Kidney glomerular epithelial cell (primary cell): ENCODE data around the gene TMEM132E.

Experiments used
- DNase-seq: peaks from one replicate; lab custom pipeline; 2025; lab: John Stamatoyannopoulos, UW

TMEM132E gene

GRCh38 chr17:34634551-34635160 is 55.3 kb downstream of the TMEM132E start:
- DNase-seq: no peak

- no peak for DNase-seq
These were observed 56.5 kb downstream of the TMEM132E start for GRCh38 chr17:34635876-34636275.

- no peak for DNase-seq
These were observed 57.7 kb downstream of the TMEM132E start for GRCh38 chr17:34637041-34637547.

- DNase-seq: peak; percentile 4
These were observed 58.5 kb downstream of the TMEM132E start for GRCh38 chr17:34637548-34638525.

GRCh38 chr17:34638526-34639260 is 59.3 kb downstream of the TMEM132E start:
- DNase-seq: no peak

- DNase-seq: no peak
These were observed 60.5 kb downstream of the TMEM132E start for GRCh38 chr17:34639706-34640425.

- DNase-seq: no peak
These were observed 62.0 kb downstream of the TMEM132E start for GRCh38 chr17:34641368-34641767.

GRCh38 chr17:34644941-34645550 is 65.7 kb downstream of the TMEM132E start:
- DNase-seq: no peak

- DNase-seq: no peak
These were observed 66.2 kb downstream of the TMEM132E start for GRCh38 chr17:34645594-34645993.

GRCh38 chr17:34647511-34647910 is 68.1 kb downstream of the TMEM132E start:
- no peak for DNase-seq

- DNase-seq: no peak
These were observed 70.8 kb downstream of the TMEM132E start for GRCh38 chr17:34650051-34650750.

GRCh38 chr17:34651402-34651811 is 72.0 kb downstream of the TMEM132E start:
- no peak for DNase-seq

- no peak for DNase-seq
These were observed 72.7 kb downstream of the TMEM132E start for GRCh38 chr17:34652021-34652555.

- no peak for DNase-seq
These were observed 74.1 kb downstream of the TMEM132E start for GRCh38 chr17:34653511-34653910.

GRCh38 chr17:34654276-34654880 is 75.0 kb downstream of the TMEM132E start:
- DNase-seq: no peak

- DNase-seq: no peak
These were observed 75.5 kb downstream of the TMEM132E start for GRCh38 chr17:34654881-34655276.

- no peak for DNase-seq
These were observed 77.4 kb downstream of the TMEM132E start for GRCh38 chr17:34656801-34657200.

GRCh38 chr17:34658811-34659560 is 79.6 kb downstream of the TMEM132E start:
- DNase-seq: no peak

GRCh38 chr17:34663714-34664113 is 84.3 kb downstream of the TMEM132E start:
- no peak for DNase-seq
